ENCODE measurements around the gene HOXD10.

HOXD10 gene

GRCh38 chr2:176082824-176083751, 33.5 kb upstream of the HOXD10 start:
- no peak for DNase-seq

GRCh38 chr2:176083796-176084261, 32.7 kb upstream of the HOXD10 start, which contains the start of gene EVX2:
EVX2 (minus strand) TSS chr2:176083962; CDS start chr2:176083776, 186 bp downstream.
- no peak for DNase-seq

GRCh38 chr2:176084611-176085119, 31.9 kb upstream of the HOXD10 start:
- no peak for DNase-seq

GRCh38 chr2:176085120-176085788, 31.3 kb upstream of the HOXD10 start:
- no peak for DNase-seq

- DNase-seq, result no peak
These were observed 30.5 kb upstream of the HOXD10 start for GRCh38 chr2:176085861-176086771.

GRCh38 chr2:176087330-176088047, 29.1 kb upstream of the HOXD10 start:
- DNase-seq, result no peak

- peak; percentile 29 for DNase-seq
These were observed 28.3 kb upstream of the HOXD10 start for GRCh38 chr2:176088048-176088936.

GRCh38 chr2:176088937-176089842, 27.4 kb upstream of the HOXD10 start:
- DNase-seq, result no peak

- DNase-seq, result no peak
These were observed 26.7 kb upstream of the HOXD10 start for GRCh38 chr2:176089843-176090395.

GRCh38 chr2:176090862-176091261, 25.7 kb upstream of the HOXD10 start:
- DNase-seq, result no peak

GRCh38 chr2:176091329-176092258, 25.0 kb upstream of the HOXD10 start:
- DNase-seq, result no peak

- no peak for DNase-seq
These were observed 24.1 kb upstream of the HOXD10 start, which contains the start of gene HOXD13 for GRCh38 chr2:176092270-176093144. HOXD13 (plus strand) TSS chr2:176092721; CDS start chr2:176092891, 170 bp downstream.

GRCh38 chr2:176093145-176093897, 23.3 kb upstream of the HOXD10 start:
- no peak for DNase-seq

GRCh38 chr2:176093898-176094249, 22.7 kb upstream of the HOXD10 start:
- DNase-seq, result no peak

GRCh38 chr2:176094349-176094748, 22.2 kb upstream of the HOXD10 start:
- DNase-seq, result no peak

- no peak for DNase-seq
These were observed 21.2 kb upstream of the HOXD10 start for GRCh38 chr2:176095421-176095820.
